DND-41 (cell line): ENCODE results near the gene EMB.
"Not testable (repeated sequence)": the region's sequence is repeated elsewhere in the genome, so short reads cannot be mapped to it uniquely, and the experiment has no call there.

ENCODE experiments used
- ATAC-seq: fragments of 200-7000 bp; cut with Tn5 transposase; 3 replicates; pipeline ENCODE4 v1.9.1; 2021; ENCODE audit warnings: low read depth; ENCODE audit not compliant: insufficient read depth
- DNase-seq: peaks from one replicate; pipeline ENCODE4 v3.0.0-alpha.2; 2020
- H2AFZ ChIP-seq: 2 replicates; pipeline ENCODE4 v1.6.0; 2012; ENCODE audit warnings: low read depth, low read length
- H3K27ac ChIP-seq: 2 replicates; pipeline ENCODE4 v1.5.1; 2012; ENCODE audit warnings: low read length, inconsistent platforms
- H3K27me3 ChIP-seq: fragments of 200-600 bp; sonication (generic); 2 replicates; pipeline ENCODE4 v1.6.0; 2012; ENCODE audit warnings: low read length, mild to moderate bottlenecking, inconsistent platforms; ENCODE audit not compliant: insufficient read depth, poor library complexity
- H3K36me3 ChIP-seq: 2 replicates; pipeline ENCODE4 v1.5.1; 2012; ENCODE audit warnings: low read length, inconsistent platforms; ENCODE audit not compliant: insufficient read depth
- H3K4me1 ChIP-seq: 2 replicates; pipeline ENCODE4 v1.5.1; 2012; ENCODE audit warnings: mild to moderate bottlenecking, low read length; ENCODE audit not compliant: insufficient read depth
- H3K4me2 ChIP-seq: 2 replicates; pipeline ENCODE4 v1.6.0; 2012; ENCODE audit warnings: mild to moderate bottlenecking, moderate library complexity, low read length, inconsistent platforms; ENCODE audit not compliant: insufficient read depth
- H3K4me3 ChIP-seq, 2 experiments: fragments of 200-600 bp in 1 of 2; shearing (Covaris generic) in 1 of 2; 2 replicates each; pipeline ENCODE4 v1.5.1; 2012 to 2016; ENCODE audit warnings: inconsistent platforms in 2 of 2, low read length in 2 of 2, mild to moderate bottlenecking in 2 of 2, low read depth in 1 of 2, moderate library complexity in 1 of 2
- H3K79me2 ChIP-seq: 2 replicates; pipeline ENCODE4 v1.6.0; 2012; ENCODE audit warnings: low read length, inconsistent platforms; ENCODE audit not compliant: insufficient read depth
- H3K9ac ChIP-seq: 2 replicates; pipeline ENCODE4 v1.6.0; 2012; ENCODE audit warnings: low read depth, mild to moderate bottlenecking, inconsistent platforms, low read length, moderate library complexity
- H3K9me3 ChIP-seq: 2 replicates; pipeline ENCODE4 v1.5.1; 2012; ENCODE audit warnings: low read length, moderate library complexity, mild to moderate bottlenecking, inconsistent platforms; ENCODE audit not compliant: insufficient read depth, severe bottlenecking
- H4K20me1 ChIP-seq: 2 replicates; pipeline ENCODE4 v1.6.0; 2012; ENCODE audit warnings: low read length; ENCODE audit not compliant: insufficient read depth
- CTCF ChIP-seq: IDR thresholded peaks from 2 replicates; pipeline ENCODE4 v1.5.1; 2012; ENCODE audit warnings: borderline replicate concordance, low read length, moderate library complexity, mild to moderate bottlenecking; ENCODE audit not compliant: poor library complexity, severe bottlenecking; ENCODE audit errors: extremely low read depth
- EZH2 ChIP-seq: IDR thresholded peaks from 3 replicates; pipeline ENCODE4 v1.6.1; 2012; ENCODE audit warnings: borderline replicate concordance, low read depth, mild to moderate bottlenecking, moderate library complexity, low read length, inconsistent platforms; ENCODE audit not compliant: severe bottlenecking

The EMB gene

GRCh38 chr5:50384381-50384780, 56.7 kb downstream of the EMB start:
- H2AFZ ChIP-seq, H3K9ac ChIP-seq, H4K20me1 ChIP-seq, H3K79me2 ChIP-seq, H3K9me3 ChIP-seq, H3K27me3 ChIP-seq, H3K4me1 ChIP-seq, H3K4me2 ChIP-seq, H3K4me3 ChIP-seq, DNase-seq, H3K27ac ChIP-seq: not testable (repeated sequence)
- peaks cover 30% of the 10 kb centered on the region; the same call in 1 of the 2 replicates for H3K36me3 ChIP-seq
- peak; percentile 35; the same call in 1 of the 3 replicates for ATAC-seq

- H3K9ac ChIP-seq, H3K4me3 ChIP-seq, H2AFZ ChIP-seq, H3K79me2 ChIP-seq, ATAC-seq, H3K27me3 ChIP-seq, H3K27ac ChIP-seq, H3K36me3 ChIP-seq, H3K9me3 ChIP-seq, DNase-seq, H3K4me2 ChIP-seq, H4K20me1 ChIP-seq, H3K4me1 ChIP-seq: not testable (repeated sequence)
These were observed 64.4 kb downstream of the EMB start for GRCh38 chr5:50376696-50377095.

GRCh38 chr5:50369287-50370033, 71.6 kb downstream of the EMB start:
- not testable (repeated sequence) for DNase-seq, H3K36me3 ChIP-seq, ATAC-seq, H2AFZ ChIP-seq, H4K20me1 ChIP-seq, H3K27ac ChIP-seq, H3K4me3 ChIP-seq, H3K9ac ChIP-seq, H3K79me2 ChIP-seq, H3K4me2 ChIP-seq, H3K27me3 ChIP-seq
- Histone ChIP-seq H3K4me1 (peaks cover 16% of the 10 kb centered on the region), H3K9me3 (peaks cover 15% of the 10 kb centered on the region)

- Histone ChIP-seq H3K36me3 (peaks cover 6% of the 10 kb centered on the region; the same call in 1 of the 2 replicates), H3K4me1 (peaks cover 34% of the 10 kb centered on the region), H4K20me1 (no peaks in the 10 kb centered on the region), H3K79me2 (peaks cover 7% of the 10 kb centered on the region), H3K27me3 (no peaks in the 10 kb centered on the region), H2AFZ (no peak overlapping the region), H3K4me3 (no peak overlapping the region), H3K9me3 (peaks cover 15% of the 10 kb centered on the region), H3K27ac (peak overlapping the region; percentile 75), H3K4me2 (no peak overlapping the region), H3K9ac (no peak overlapping the region)
- TF ChIP-seq EZH2 (no peak), CTCF (no peak)
- no peak for DNase-seq
- ATAC-seq: no peak
These were observed 75.4 kb downstream of the EMB start for GRCh38 chr5:50365426-50366251.

- not testable (repeated sequence) for H2AFZ ChIP-seq, H3K9ac ChIP-seq, H4K20me1 ChIP-seq, H3K36me3 ChIP-seq, H3K79me2 ChIP-seq, H3K4me3 ChIP-seq, H3K27me3 ChIP-seq, DNase-seq
- H3K9me3 ChIP-seq: peaks cover 15% of the 10 kb centered on the region
- peak overlapping the region; percentile 43 for H3K4me2 ChIP-seq
- peak overlapping the region; percentile 75 for H3K27ac ChIP-seq
- peaks cover 34% of the 10 kb centered on the region for H3K4me1 ChIP-seq
- 0 out of 3 replicates have a peak, but pooled peaks have one; percentile 29 for ATAC-seq
These were observed 76.4 kb downstream of the EMB start for GRCh38 chr5:50364535-50365309.
